Glomerular visceral epithelial cell (primary cell): ENCODE results near the gene ZNF747.

ENCODE experiments used
- DNase-seq: peaks from one replicate; pipeline ENCODE4 v3.0.0-alpha.2; 2016; ENCODE audit errors: extremely low spot score

ZNF747 gene

DNA sequence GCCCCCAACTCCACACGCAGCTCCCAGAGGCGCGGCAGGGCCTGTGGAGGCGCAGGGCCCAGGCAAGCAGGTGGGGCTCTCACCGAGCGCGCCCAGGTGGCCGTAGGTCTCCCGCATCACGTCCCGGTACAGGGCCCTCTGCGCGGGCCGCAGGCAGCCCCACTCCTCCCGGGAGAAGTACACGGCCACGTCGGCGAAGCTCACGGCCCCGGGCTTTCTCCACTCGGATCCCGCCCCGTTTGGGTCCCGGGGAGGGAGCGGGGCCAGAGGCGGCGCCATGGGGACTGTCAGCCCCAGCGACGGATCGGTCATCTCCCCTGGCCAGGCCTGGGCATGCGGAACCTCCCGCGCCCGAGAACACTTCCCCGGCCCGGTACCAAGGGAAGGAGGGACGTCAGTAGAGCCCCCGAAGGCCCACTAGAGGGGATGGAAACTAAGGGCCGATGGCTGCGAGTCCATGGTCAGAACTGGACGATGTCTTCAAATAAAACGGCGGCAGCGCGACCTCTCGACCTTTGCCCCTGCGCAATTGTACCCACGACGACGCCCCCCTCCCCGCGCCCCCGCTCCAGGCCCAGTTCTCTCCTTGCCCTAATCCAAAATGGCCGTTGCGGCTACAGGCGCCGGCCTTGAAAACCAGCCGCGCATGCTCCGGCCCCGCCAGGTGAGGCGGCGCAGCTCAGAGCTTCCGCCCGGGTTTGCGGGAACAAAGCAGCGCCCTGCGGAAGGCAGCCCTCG is at the start of gene ZNF747:
ZNF747 (minus strand) TSS at position 491 of the 738 bp plus-strand sequence; CDS start at position 312, 179 bp downstream.
- peak; percentile 83 for DNase-seq

DNA sequence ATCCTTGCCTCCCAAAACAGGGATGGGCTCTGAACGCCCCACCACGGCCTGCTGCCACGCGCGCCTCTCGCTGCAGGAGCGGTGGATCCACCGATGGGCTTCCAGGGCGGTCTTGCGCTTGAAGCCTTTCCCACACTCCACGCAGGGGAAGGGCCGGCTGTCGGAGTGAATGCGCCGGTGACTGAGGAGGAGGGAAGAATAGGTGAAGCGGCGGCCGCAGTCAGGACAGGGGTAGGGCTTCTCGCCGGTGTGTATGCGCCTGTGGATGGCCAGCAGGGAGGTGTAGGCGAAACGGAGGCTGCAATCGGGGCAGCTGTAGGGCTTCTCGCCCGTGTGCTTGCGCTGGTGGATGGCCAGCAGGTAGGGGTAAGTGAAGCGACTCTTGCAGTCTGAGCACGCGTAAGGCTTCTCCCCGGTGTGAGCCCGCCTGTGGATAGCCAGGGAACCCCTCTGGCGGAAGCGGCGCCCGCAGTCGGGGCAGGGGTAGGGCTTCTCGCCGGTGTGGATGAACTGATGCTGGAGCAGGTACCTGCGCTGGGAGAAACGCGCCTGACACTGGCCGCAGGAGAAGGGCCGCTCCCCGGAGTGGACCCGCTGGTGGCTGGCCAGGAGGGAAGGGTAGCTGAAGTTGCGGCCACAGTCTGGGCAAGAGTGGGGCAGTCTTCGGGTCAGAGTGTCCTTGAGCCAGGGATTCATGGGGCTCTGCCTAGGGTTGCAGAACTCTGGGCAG is 48.1 kb upstream of the ZNF747 start:
- no peak for DNase-seq

DNA sequence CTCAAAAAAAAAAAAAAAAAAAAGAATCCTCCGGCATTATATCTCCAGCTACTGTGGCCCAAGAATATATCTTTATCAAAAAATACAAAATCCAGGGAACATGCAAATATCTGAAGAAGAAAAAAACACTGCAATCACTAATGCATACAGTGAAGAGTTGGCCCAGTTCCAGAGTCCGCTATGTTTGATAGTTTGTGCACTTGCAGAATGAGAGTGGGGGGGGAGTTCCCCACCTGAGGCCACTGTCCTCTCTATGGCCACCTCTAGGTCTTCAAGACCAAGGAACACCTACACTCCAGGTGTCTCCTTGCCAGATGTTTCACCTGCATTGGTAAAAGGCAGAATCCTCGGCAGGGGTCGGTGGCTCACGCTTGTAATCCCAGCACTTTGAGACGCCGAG is 46.8 kb upstream of the ZNF747 start:
- no peak for DNase-seq

DNA sequence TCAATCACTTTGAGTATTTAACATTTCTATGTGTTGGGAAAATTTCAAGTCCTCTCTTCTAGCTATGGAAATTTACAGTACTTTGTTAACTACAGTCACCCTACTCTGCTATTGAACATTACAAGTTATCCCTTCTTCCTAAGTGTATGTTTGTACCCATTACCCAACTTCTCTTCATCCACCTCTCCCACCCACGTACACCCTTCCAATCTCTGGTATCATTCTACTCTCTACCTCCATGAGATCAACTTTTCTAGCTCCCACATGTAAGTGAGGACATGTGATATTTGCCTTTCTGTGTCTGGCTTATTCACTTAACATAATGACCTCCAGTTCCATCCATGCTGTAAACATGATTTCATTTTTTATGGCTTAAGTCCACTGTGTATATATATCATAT is 40.0 kb upstream of the ZNF747 start:
- DNase-seq: no peak

DNA sequence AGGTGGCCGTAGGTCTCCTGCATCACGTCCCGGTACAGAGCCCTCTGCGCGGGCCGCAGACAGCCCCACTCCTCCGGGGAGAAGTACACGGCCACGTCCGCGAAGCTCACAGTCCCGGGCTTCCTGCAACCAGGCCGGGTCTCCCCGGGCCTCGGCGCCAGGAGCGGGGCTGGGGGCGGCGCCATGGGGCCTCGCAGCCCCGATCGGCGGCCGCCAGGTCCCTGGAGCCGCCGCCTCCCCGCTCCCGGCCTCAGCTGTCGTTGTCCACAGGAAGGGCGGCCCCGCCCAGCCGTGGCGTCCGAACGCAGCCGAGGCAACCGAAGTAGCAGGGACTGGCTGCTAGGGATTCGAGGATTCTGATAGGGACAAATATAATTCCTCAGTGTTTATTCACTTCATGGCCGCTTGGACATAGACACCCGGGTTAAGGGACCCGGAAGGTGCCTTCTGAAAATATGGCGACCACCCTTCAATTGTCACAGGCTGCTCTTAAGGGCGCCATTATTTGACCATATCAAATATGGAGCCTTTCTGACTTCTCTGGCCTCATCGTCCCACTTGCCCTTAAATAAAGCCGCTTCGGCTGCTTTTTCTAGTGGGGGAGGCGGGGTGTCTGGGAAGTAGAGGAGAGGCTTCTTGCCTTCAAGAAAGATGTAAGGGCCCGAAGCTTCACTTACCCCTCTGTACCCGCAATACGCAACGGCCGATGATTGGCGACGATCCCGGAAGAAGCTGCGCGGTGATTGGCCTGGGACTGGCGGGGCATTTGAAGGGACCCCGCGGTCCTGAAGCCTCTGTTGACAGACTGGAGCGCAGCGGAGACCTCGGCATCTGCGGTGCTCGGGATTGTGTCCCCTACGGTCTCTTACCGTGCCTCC is 37.0 kb upstream of the ZNF747 start, which contains the start of gene ZNF688:
ZNF688 (minus strand) TSS at position 270 of the 878 bp plus-strand sequence; CDS start at position 185, 85 bp downstream.
- peak; percentile 98 for DNase-seq

DNA sequence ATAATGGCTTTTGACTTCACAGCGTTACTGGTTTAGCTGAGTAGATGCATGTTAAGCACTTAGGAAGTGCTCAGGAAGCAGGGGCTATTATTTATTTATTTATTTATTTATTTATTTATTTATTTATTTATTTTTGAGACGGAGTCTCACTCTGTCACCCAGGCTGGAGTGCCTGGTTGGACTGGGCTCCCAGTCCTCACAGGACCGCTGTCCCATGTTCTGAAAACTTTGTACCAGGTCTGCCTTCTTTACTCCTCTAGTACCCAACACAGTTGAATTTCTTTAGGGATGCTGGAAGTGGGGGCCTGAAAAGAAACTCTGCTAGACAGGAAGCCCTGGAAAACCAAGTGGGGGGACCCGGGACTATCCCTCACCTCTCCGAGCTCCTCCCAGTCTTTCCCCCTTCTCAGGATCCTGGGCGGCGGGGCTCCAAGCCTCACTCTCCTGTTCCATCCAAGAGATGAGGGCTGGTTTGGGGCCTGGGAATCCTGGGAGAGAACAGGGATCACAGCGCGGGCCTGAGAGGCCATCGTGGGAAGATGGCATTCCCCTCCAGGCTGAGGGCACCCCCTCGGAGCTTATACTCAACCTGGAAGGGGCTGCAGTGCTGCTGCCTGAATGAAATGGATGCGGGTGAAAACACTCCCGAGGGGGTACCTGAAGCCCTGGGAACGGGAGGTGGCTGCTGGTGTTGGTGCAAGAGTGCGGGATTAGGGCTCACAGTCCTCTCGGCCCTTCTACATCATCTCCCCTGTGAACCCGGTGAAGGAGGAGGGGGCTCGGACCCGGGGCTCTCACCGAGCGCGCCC is 36.2 kb upstream of the ZNF747 start:
- DNase-seq: no peak

DNA sequence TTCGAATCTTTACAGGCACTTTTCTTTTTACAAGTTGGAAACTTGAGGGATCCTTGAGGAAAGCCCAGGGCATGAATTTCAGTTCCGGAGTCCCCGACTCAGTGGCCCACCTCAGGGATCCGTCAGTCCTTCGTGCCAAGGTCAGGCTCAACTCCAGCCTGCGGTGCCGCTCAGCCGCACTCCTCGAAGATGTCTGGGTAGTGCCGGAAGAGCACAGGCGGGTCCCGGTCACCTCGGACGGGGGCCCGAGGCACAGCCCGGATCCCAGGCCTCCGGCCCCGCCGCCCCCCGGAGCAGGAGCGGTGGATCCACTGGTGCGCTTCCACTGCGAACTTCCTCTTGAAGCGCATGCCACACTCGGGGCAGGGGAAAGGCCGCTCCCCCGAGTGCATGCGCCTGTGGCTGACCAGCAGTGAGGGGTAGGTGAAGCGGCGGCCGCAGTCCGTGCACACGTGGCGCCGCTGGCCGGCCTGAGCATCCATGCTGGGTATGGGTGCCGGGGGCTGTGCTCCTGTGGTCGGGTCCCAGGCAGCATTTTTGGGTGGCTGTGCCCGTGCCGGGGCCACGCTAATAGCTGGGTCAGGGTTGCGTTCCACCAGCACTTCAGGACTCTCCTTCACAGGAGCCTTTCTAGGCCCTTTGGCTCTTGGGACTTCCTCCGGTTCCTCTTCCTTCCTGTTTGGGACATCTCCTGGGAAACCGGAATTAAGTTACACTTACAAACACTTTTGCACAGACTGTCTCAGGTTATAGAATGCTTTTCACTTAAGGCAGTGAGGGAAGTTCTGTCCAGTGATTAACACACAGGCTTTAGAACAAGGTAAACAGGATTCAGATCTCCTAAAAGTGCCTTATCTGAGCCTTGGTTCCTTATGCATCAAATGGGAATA is 35.3 kb upstream of the ZNF747 start:
- no peak for DNase-seq

DNA sequence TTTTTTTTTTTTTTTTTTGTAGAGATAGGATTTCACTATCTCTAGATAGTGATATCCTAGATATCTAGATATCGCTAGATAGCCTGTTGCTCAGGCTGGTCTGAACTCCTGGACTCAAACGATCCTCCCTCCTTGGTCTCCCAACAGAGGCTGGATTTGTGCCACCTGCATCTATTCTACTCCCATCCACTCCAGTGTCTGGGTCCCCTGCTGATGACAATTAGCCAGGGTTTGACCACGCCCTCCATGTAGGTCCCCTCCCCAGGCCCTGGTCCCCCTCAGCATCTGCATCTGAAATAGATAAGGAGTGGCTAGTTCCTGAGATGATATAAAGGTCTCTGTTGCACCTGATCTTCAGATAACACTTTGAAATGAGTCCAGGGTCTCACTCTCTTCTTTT is 34.6 kb upstream of the ZNF747 start:
- DNase-seq: no peak

DNA sequence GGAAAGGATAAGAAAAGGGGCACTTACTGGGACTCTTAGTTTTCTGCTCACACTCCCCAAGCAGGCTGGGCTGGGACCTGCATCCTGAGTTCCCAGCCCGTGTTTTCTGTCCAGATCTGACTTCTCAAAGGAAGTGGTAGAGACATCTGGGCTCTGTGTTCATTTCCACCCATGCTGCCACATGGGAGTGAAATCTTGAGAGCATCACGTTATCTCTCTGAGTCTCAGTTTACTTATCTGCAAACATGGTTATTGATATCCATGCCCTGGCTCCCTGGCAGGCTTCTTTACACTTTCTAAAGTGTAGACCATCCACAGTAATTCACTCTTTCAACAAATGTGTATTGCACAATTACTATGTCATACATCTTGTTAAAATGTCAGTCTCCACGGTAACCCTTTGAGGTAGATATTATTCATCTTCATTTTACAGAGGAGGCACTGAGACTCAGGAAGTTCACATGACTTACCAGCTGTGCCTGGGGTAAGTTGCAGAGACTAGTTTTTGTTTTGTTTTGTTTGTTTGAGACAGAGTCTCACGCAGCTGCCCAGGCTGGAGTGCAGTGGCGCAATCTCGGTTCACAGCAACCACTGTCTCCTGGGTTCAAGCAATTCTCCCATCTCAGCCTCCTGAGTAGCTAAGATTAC is 33.5 kb upstream of the ZNF747 start:
- peak; percentile 49 for DNase-seq

DNA sequence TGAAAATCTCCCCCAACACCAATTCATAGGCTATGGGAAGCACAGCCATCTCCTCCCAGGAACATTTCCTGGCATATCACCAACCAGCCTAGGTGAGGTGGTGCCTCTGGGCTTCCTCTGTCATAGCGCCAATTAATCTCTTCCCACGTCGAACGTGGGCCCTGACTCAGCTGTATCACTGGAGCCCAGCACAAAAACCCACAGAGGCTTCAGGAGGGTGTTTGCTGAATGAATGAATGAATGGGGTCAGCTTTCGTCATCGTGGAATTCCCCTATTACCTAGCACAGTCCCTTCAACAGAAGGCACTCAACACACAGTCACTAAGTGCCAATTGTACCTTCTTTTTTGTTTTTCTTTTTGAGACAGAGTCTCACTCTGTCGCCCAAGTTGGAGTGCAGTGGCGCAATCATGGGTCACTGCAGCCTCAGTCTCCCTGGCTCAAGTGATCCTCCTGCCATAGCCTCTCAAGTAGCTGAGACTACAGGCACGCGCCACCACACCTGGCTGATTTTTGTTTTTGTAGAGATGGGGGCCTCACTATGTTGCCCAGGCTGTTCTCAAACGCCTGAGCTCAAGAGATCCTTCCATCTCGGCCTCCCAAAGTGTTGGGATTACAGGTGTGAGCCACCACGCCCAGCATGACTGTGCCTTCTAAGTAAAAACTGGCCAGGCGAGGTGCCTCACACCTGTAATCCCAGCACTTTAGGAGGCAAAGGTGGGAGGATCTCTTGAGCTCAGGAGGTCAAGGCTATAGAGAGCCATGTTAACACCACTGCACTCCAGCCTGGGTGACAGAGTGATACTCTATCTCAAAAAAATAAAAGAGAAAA is 32.7 kb upstream of the ZNF747 start:
- DNase-seq: peak; percentile 53

DNA sequence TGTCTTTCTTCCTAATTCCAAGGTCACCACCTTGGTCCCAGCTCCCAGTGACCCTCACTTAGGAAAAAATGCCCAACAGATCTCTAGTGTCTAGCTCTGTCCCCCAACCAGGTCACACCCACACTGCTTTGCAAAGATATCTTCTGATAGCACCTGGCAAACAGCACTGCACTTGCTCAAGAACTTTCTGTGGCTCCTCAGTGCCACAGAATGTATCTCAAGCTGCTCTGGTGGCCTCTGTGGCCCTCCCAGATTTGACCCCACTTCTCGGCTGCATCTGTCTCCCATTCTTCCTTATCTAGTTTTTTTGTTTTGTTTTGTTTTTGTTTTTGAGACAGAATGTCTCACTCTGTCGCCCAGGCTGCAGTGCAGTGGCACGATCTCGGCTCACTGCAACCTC is 31.9 kb upstream of the ZNF747 start:
- no peak for DNase-seq

DNA sequence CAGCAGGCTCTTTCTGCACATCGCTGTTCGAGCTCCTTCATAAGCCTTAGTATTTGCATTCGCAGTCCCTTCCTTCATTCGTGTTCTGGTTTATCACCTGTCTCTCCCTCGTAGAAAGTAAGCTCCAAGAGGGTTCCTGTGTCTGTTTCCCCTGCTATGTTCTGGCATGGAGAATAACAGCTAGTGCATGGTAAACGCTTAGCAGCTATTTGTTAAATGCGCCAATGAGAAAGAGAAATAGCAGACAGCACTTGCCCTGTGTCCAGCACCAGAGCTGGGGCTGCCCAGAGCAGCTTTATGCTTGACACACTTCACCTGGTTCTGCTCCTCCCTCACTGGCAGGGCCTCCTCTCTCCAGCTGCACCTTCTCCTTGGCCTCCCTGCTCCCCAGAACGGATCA is 31.3 kb upstream of the ZNF747 start:
- no peak for DNase-seq

DNA sequence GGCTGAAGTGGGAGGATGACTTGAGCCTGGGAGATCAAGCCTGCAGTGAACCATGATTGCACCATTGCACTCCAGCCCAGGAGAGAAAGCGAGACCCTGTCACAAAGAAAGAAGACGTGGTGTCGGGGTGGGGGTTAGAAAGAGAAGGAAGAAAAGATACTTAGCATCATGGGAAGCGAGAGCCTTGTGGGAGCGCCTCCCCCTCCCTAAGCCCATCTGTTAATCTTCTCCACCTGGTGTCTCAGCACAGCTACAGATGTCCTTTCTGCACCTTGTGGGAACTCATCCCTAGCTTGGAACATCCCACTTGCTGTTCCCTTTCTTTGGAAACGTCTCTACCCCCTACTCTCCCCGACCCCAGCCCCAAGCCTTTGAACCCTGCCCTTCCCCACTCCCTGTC is 30.9 kb upstream of the ZNF747 start:
- DNase-seq: no peak

DNA sequence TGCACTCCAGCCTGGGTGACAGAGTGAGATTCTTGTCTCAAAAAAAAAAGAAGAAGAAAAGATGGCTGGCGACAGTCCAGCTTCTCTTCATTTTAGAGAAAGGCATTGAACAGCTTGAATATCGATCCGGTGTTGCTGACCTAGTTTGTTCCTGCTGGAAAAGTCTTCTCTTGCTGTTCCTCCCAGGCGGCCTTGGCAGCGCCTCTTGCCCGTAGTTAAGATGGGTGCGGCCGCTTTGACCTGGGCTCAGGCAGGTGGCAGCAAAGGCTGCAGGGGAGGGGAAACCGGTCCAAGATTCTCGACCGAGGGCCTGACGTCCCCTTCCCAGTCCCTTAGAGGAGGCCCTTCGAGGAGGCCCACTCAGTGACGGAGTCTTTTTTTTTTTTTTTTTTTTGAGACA is 27.4 kb upstream of the ZNF747 start:
- DNase-seq: no peak

DNA sequence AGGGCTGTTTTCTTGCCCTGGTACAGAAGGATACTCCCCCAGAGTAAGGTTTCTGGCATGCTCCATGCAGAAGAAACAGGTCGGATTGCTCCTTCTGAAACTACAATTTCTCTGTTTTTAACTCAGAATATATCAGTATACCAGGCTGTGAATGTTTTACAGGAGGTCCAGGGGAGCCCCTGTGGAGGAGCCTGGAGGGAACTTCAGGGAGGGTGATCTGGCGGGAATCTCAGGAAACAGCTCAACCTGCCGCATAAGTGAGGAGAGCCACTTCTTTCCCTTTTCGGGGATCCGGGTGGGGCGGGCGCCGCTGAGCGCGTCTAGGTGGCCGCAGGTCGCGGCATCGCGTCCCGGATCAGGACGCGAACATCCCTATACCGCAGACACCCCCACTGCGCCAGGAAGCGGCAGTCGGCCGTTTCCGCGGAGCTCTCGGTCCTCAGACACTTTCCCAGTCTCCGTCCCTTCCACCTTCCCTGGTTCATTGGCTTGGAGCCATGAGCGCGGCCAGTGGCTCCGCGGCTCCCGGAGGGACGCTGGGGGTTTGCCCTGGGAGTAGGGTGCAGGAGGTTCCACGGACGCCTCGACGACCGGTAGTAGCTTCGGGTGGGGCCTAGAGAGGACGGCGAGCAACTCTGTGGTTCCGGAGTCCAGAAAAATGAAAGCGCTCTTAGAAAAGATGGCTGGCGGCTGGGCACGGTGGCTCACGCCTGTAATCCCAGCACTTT is 26.6 kb upstream of the ZNF747 start:
- DNase-seq: no peak

DNA sequence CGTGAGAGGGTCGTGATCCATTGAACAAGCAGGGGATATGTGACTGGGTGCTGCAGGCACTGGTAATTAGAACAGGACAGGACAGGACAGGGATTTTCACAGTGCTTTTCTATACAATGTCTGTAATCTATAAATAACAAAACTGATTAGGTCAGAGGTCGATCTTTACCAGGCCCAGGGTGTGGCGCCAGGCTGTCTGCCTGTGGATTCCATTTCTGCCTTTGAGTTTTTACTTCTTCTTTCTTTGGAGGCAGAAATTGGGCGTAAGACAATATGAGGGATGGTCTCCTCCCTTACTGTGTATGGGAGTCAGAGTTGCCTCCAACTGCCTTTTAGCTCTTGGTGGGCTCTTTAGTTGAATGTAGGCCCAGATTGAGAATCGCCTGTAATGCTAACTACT is 25.0 kb upstream of the ZNF747 start:
- DNase-seq: no peak

DNA sequence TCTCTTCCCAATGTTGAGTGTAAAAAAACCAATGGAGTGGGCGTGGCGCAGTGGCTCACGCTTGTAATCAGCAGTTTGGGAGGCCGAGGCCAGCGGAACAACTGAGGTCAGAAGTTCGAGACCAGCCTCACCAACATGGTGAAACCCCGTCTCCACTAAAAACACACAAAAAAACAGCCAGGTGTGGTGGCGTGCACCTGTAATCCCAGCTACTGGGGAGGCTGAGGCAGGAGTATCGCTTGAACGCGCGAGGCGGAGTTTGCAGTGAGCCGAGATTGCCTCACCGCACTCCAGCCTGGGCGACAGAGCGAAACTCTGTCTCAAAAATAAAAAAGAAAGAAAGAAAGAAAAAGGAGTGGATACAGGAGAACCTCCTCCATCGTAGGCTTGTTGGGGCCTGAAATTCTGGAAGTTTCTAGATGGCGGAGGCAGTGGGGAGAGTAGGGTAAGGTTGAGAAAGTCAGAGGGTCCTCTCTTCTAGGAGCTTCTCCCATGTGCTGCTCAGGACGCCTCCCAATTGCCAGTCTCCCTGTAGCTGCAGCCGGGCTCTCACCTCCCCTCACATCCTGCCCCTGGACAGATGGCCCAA is 24.2 kb upstream of the ZNF747 start:
- DNase-seq: no peak
